ENCODE results near the gene PREX1. TPM values are rescaled to one million over a fixed set of nuclear protein-coding genes. Genes with fewer than 3 reads are reported as not detected.
A peak's percentile ranks its signal among the peaks of the same experiment; 100 is the strongest.

PREX1 gene
- total RNA-seq, 1 experiment from 2014 or later, result 1.2 TPM

DNA sequence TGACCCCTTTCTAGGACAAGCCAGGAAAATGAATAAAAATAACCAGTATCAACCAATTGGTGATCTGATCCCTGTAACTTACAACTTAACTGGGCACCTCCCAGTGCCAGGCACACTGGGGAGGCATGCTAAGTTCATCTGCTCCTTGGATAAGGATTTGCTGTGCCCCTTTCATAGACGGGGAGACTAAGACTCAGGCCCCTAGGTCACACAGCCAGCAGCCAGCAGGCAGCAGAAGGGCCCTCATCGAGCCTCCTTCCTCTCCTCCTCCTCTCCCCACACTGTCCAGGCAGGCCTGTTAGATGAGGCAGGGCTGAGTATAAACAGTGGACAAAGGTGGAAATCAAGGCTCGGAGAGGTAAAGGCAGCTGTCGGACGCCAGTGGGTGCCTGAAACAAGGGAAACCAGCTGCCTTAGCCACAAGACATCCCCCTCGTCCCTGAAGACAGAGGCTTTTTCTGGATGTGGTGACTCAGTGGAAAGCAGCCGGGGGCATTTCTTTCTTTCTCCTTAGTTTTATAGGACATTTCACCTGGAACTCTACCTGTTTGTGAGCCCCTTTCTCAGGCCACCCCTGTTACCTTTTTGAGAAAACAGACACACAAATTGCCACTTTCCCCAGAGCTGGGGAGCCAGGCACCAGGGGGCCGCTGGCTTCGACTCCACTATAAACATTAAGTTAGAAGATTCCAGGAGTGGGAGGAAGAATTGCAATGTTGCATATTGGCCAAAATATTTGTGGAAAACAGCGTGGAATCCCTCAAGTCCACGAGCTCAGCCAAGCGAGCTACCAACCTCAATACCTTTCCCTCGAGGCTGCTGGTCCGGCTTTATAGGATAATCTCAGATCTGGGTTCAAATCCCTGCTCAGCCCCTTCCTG is 166.0 kb downstream of the PREX1 start:
- peak; percentile 54 for DNase-seq (ENCODE audit: low read depth)

GRCh38 chr20:48660788-48661187 is 167.0 kb downstream of the PREX1 start:
- DNase-seq (ENCODE audit: low read depth), result no peak

- DNase-seq (ENCODE audit: low read depth), result no peak
Observed at GRCh38 chr20:48659858-48660257, 167.9 kb downstream of the PREX1 start.

GRCh38 chr20:48658505-48658904 is 169.3 kb downstream of the PREX1 start:
- DNase-seq (ENCODE audit: low read depth), result no peak

- DNase-seq (ENCODE audit: low read depth), result no peak
Observed at GRCh38 chr20:48658198-48658476, 169.7 kb downstream of the PREX1 start.

GRCh38 chr20:48657426-48658197 is 170.2 kb downstream of the PREX1 start:
- DNase-seq (ENCODE audit: low read depth), result peak; percentile 72

- peak; percentile 40 for DNase-seq (ENCODE audit: low read depth)
Observed at GRCh38 chr20:48656661-48657211, 171.1 kb downstream of the PREX1 start.

- DNase-seq (ENCODE audit: low read depth), result no peak
Observed at GRCh38 chr20:48656137-48656536, 171.7 kb downstream of the PREX1 start.

- no peak for DNase-seq (ENCODE audit: low read depth)
Observed at GRCh38 chr20:48653706-48654051, 174.1 kb downstream of the PREX1 start.

DNA sequence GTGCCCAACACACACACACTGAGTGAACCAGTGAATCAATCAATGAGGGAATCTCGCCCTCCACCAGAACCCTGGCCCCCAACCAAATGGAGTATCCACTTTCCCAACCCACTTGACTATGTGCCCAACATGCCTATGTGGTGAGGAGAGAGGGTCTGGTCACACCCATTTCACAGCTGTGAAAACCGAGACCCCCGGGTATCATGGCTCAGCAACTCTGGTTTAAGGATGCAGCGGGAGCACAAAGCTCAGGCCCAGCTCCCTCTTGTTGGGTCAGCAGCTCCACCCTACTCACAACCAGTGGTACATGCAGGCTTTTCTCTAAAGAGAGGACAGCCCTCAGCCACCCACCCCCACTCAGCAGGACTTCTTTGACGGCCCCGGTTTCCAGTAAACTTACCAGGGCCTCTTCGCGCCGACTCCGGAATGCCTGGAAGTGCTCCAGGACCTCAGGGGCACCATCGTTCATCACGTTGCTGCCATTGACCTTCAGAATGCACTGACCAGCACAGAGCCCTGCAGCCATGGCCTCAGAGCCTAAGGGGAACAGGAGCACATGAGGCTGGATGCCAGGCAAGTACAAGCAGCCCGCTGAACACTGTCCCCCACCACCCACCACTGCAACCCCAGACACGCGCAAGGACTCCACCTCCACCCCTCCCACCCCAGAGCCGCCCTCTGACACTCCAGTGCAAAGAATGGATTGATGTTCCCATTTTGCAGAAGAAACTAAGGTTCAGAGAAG is 174.7 kb downstream of the PREX1 start:
- no peak for DNase-seq (ENCODE audit: low read depth)

- DNase-seq (ENCODE audit: low read depth), result no peak
Observed at GRCh38 chr20:48651960-48652359, 175.8 kb downstream of the PREX1 start.

GRCh38 chr20:48651271-48651670 is 176.5 kb downstream of the PREX1 start:
- DNase-seq (ENCODE audit: low read depth), result no peak

DNA sequence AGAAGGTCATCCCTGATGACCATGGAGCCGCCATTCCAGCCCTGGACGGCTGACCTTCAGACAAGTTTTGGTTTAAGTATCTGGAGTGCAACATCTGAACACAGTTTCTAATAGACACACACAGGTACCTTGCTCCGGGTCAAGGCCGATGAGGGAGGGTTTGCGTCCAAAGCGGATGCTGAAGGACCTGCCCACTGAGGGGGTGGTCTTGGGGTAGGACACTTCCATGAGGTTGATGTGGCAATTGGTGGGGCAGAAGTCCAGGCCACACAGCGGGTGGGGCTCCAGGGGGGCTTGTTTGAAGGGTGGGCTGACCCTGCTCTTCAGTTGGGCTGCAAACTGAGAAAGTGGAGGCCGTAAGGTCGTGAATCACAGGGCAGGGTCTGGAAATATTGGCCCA is 177.9 kb downstream of the PREX1 start:
- no peak for DNase-seq (ENCODE audit: low read depth)

DNA sequence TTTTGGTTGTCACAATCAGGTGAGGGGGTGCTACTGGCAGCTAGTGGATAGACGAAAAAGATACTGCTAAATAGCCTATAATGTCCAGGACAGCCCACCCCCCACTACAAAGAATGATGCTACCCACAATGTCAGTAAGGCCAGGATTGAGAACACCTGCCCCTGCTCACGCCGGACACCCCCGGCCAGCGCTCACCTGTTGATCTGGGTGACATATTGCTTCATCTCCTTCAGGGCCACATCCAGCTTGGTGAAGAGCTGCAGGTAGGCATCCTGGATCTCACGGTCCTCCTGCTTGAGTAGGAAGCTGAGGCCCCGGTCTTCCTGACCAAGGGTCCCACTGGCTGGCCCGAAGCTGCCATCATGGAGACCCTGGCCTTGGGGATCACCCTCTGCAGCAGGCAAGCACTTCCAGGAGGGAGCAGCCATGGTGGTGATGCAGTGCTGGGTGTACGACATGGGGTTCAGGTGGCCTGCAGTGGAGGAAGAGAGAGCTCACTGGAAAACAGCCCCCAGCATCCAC is 178.6 kb downstream of the PREX1 start:
- DNase-seq (ENCODE audit: low read depth), result no peak

GRCh38 chr20:48648482-48649051 is 179.2 kb downstream of the PREX1 start:
- DNase-seq (ENCODE audit: low read depth), result no peak

- no peak for DNase-seq (ENCODE audit: low read depth)
Observed at GRCh38 chr20:48647858-48648257, 179.9 kb downstream of the PREX1 start.

- no peak for DNase-seq (ENCODE audit: low read depth)
Observed at GRCh38 chr20:48645666-48646065, 182.1 kb downstream of the PREX1 start.

- no peak for DNase-seq (ENCODE audit: low read depth)
Observed at GRCh38 chr20:48644286-48644828, 183.4 kb downstream of the PREX1 start.

DNA sequence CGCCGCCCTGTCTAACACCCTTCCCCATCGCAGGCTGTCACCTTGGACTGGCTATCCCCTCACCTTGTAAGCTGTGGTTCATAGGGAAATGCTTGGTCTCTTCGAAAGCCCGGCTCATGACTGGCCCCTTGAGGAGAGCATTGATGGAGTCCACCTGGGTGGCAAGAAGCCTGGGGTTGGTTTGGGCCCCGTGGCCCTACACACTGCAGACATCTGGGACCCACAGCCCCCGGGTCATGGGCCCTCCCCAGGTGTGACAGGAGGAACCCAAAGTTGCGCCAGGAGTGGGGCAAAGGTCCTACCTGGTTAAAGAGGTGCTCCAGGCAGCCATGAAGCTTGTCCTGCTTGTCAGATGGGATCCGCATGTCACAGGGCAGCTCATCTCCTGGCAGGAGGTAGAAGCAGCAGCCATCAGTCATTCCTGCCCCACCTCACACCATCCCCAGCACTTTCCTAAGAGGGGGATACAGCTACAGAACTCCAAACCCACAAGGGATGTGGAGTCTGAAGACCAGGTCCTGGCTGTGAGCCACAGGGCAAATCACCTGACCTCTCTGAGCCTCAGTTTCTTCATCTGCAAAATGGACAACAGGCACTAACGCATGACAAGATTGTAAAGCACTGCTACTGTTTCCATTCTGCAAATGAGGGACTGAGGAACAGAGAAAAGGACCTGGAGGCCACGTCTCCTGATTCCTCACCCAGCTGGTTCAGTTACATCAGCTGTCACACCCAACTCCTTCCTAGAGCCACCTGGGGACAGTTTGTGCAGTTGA is 185.5 kb downstream of the PREX1 start:
- DNase-seq (ENCODE audit: low read depth), result no peak

DNA sequence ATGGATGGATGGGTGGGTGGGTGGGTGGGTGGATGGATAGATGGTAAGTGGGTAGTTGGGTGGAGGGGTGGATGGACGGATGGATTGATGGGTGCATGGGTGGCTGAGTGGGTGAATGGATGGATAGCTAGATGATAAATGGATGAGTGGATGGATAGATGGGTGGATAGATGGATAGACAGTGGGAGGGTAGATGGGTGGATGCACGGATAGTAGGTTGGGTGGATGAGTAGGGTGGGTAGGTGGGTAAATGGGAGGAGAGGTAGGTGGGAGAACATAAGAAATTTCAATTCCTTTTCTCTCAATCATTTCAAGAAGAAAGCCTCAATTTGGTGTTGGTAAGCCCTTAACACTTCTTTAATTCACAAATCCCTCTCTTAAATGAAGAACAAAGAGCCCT is 186.9 kb downstream of the PREX1 start:
- no peak for DNase-seq (ENCODE audit: low read depth)

DNA sequence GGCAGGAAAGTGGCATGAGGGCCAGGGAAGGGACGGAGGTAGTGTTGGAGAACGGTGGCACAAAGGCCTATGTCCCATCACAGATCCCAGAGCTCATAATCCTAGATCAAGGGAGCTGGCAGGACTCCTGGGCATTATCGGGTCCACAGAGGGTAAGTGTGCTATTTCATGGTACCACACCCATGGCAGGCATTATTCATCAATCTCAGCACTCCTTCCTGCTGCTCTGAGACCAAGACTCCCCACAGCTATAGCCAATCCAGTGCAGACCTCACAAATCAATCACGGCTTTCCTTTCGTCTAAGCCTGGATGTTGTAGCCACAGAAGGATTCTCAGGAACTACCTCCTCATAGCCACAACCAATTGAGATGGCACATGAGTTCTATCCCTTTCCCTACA is 187.9 kb downstream of the PREX1 start:
- no peak for DNase-seq (ENCODE audit: low read depth)
